Stimulated activated CD4-positive, alpha-beta T cell treated with anti-CD3 and anti-CD28 coated beads, TNF-alpha, amount 100 ng/mL, for 4 hours (primary cell): ENCODE results near the gene ITPRID2.

Experiments
- DNase-seq, 3 experiments: peaks; one replicate each; pipeline ENCODE4 v3.0.0-alpha.2; 2020; ENCODE audit warnings: low read depth in 3 of 3

ITPRID2 gene

GRCh38 chr2:181891258-181891965 is at the start of gene ITPRID2:
ITPRID2 (plus strand) TSS chr2:181891730; CDS start chr2:181892067, 337 bp downstream.
- DNase-seq: peak; percentile 31 to 44 (median 43)

GRCh38 chr2:181844551-181845290 is 46.8 kb upstream of the ITPRID2 start:
- DNase-seq: no peak

GRCh38 chr2:181846399-181847197 is 44.9 kb upstream of the ITPRID2 start:
- no peak for DNase-seq

- DNase-seq: no peak
Measured at GRCh38 chr2:181847198-181847556, 44.4 kb upstream of the ITPRID2 start.

- DNase-seq: no peak
Measured at GRCh38 chr2:181847702-181848101, 43.8 kb upstream of the ITPRID2 start.

GRCh38 chr2:181848261-181848886 is 43.2 kb upstream of the ITPRID2 start:
- no peak for DNase-seq

- no peak for DNase-seq
Measured at GRCh38 chr2:181849601-181850000, 41.9 kb upstream of the ITPRID2 start.

- no peak for DNase-seq
Measured at GRCh38 chr2:181850936-181851560, 40.5 kb upstream of the ITPRID2 start.

GRCh38 chr2:181851726-181852125 is 39.8 kb upstream of the ITPRID2 start:
- DNase-seq: no peak

GRCh38 chr2:181853696-181854095 is 37.8 kb upstream of the ITPRID2 start:
- DNase-seq: no peak

GRCh38 chr2:181857483-181857882 is 34.0 kb upstream of the ITPRID2 start:
- DNase-seq: no peak

- no peak for DNase-seq
Measured at GRCh38 chr2:181858600-181858999, 32.9 kb upstream of the ITPRID2 start.

GRCh38 chr2:181859123-181859522 is 32.4 kb upstream of the ITPRID2 start:
- DNase-seq: no peak

GRCh38 chr2:181859803-181860202 is 31.7 kb upstream of the ITPRID2 start:
- no peak for DNase-seq

- no peak for DNase-seq
Measured at GRCh38 chr2:181861379-181861778, 30.2 kb upstream of the ITPRID2 start.

GRCh38 chr2:181862583-181863281 is 28.8 kb upstream of the ITPRID2 start:
- no peak for DNase-seq

- no peak for DNase-seq
Measured at GRCh38 chr2:181872178-181872577, 19.4 kb upstream of the ITPRID2 start.

GRCh38 chr2:181876614-181877063 is 14.9 kb upstream of the ITPRID2 start:
- no peak for DNase-seq

GRCh38 chr2:181877181-181877664 is 14.3 kb upstream of the ITPRID2 start:
- DNase-seq: no peak

GRCh38 chr2:181878448-181878847 is 13.1 kb upstream of the ITPRID2 start:
- no peak for DNase-seq

GRCh38 chr2:181879295-181879694 is 12.2 kb upstream of the ITPRID2 start:
- no peak for DNase-seq
